ENCODE results near the gene YPEL4. TPM values are rescaled to one million over a fixed set of nuclear protein-coding genes. Genes with fewer than 3 reads are reported as not detected.

YPEL4 gene
- total RNA-seq, 1 donor = 1.4 TPM

- TF ChIP-seq, protein P1, sequence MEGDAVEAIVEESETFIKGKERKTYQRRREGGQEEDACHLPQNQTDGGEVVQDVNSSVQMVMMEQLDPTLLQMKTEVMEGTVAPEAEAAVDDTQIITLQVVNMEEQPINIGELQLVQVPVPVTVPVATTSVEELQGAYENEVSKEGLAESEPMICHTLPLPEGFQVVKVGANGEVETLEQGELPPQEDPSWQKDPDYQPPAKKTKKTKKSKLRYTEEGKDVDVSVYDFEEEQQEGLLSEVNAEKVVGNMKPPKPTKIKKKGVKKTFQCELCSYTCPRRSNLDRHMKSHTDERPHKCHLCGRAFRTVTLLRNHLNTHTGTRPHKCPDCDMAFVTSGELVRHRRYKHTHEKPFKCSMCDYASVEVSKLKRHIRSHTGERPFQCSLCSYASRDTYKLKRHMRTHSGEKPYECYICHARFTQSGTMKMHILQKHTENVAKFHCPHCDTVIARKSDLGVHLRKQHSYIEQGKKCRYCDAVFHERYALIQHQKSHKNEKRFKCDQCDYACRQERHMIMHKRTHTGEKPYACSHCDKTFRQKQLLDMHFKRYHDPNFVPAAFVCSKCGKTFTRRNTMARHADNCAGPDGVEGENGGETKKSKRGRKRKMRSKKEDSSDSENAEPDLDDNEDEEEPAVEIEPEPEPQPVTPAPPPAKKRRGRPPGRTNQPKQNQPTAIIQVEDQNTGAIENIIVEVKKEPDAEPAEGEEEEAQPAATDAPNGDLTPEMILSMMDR (IDR thresholded peaks at IDR 0.05; ENCODE audit: insufficient read depth, low read length) = no peak
- H3K4me3 ChIP-seq (ENCODE audit: low read depth, low read length) = no peak overlapping the region
- DNase-seq (ENCODE audit: low read depth) = no peak
Measured at GRCh38 chr11:57674251-57674650, 24.5 kb upstream of the YPEL4 start.

GRCh38 chr11:57668434-57668782 lies 18.7 kb upstream of the YPEL4 start:
- no peak for DNase-seq (ENCODE audit: low read depth)
- peak overlapping the region; percentile 90 for H3K4me3 ChIP-seq (ENCODE audit: low read depth, low read length)
- TF ChIP-seq, protein P1 (IDR thresholded peaks at IDR 0.05; ENCODE audit: insufficient read depth, low read length) = no peak

- DNase-seq (ENCODE audit: low read depth) = peak; percentile 100
- TF ChIP-seq, protein P1 (IDR thresholded peaks at IDR 0.05; ENCODE audit: insufficient read depth, low read length) = peak; percentile 7
- H3K4me3 ChIP-seq (ENCODE audit: low read depth, low read length) = peak within 1 kb of the TSS; percentile 90
Measured at GRCh38 chr11:57667736-57668433, 18.2 kb upstream of the YPEL4 start, which contains the start of gene ZDHHC5. ZDHHC5 (plus strand) TSS chr11:57668114; CDS start chr11:57673091, 4,977 bp downstream.

GRCh38 chr11:57667117-57667735 lies 17.5 kb upstream of the YPEL4 start:
- peak overlapping the region; percentile 76 for H3K4me3 ChIP-seq (ENCODE audit: low read depth, low read length)
- TF ChIP-seq, protein P1 (IDR thresholded peaks at IDR 0.05; ENCODE audit: insufficient read depth, low read length) = peak; percentile 5
- peak; percentile 100 for DNase-seq (ENCODE audit: low read depth)

GRCh38 chr11:57663975-57664374 lies 14.3 kb upstream of the YPEL4 start:
- TF ChIP-seq, protein P1 (IDR thresholded peaks at IDR 0.05; ENCODE audit: insufficient read depth, low read length) = no peak

GRCh38 chr11:57662893-57663292 lies 13.2 kb upstream of the YPEL4 start:
- H3K4me3 ChIP-seq (ENCODE audit: low read depth, low read length) = no peak overlapping the region
- TF ChIP-seq, protein P1 (IDR thresholded peaks at IDR 0.05; ENCODE audit: insufficient read depth, low read length) = no peak
- no peak for DNase-seq (ENCODE audit: low read depth)

More at GRCh38 chr11:57663975-57664374, 14.3 kb upstream of the YPEL4 start:
- no peak overlapping the region for H3K4me3 ChIP-seq (ENCODE audit: low read depth, low read length)
- no peak for DNase-seq (ENCODE audit: low read depth)
